NCI-H446 (cell line): ENCODE data around the gene SOS1.
"Not testable (repeated sequence)": the region's sequence is repeated elsewhere in the genome, so short reads cannot be mapped to it uniquely, and the experiment has no call there.

Source experiments
- DNase-seq, 2 experiments: peaks; one replicate each; lab custom pipeline; 2025; lab: John Stamatoyannopoulos, UW

Gene SOS1

GRCh38 chr2:39120771-39121522 lies at the start of gene SOS1:
Gene SOS1, minus strand, starts transcription at chr2:39121051. Its CDS starts 629 bp downstream, at chr2:39120422.
- peak; percentile 79 to 93 for DNase-seq

- no peak for DNase-seq
Observed at GRCh38 chr2:39164089-39164488, 43.2 kb upstream of the SOS1 start.

GRCh38 chr2:39160982-39161381 lies 40.1 kb upstream of the SOS1 start:
- no peak for DNase-seq

GRCh38 chr2:39159283-39159682 lies 38.4 kb upstream of the SOS1 start:
- no peak for DNase-seq

GRCh38 chr2:39158351-39158750 lies 37.5 kb upstream of the SOS1 start:
- no peak for DNase-seq

- no peak for DNase-seq
Observed at GRCh38 chr2:39156846-39157245, 36.0 kb upstream of the SOS1 start.

GRCh38 chr2:39156107-39156506 lies 35.3 kb upstream of the SOS1 start:
- no peak for DNase-seq

- DNase-seq, result not testable (repeated sequence)
Observed at GRCh38 chr2:39155573-39155972, 34.7 kb upstream of the SOS1 start.

GRCh38 chr2:39154944-39155343 lies 34.1 kb upstream of the SOS1 start:
- DNase-seq, result no peak

GRCh38 chr2:39153312-39153711 lies 32.5 kb upstream of the SOS1 start:
- no peak for DNase-seq

- no peak for DNase-seq
Observed at GRCh38 chr2:39152504-39152903, 31.7 kb upstream of the SOS1 start.

GRCh38 chr2:39150890-39151497 lies 30.1 kb upstream of the SOS1 start:
- no peak for DNase-seq

GRCh38 chr2:39150102-39150562 lies 29.3 kb upstream of the SOS1 start:
- no peak for DNase-seq

- no peak for DNase-seq
Observed at GRCh38 chr2:39146630-39147029, 25.8 kb upstream of the SOS1 start.

- no peak for DNase-seq
Observed at GRCh38 chr2:39145906-39146421, 25.1 kb upstream of the SOS1 start.

GRCh38 chr2:39144416-39144815 lies 23.6 kb upstream of the SOS1 start:
- DNase-seq, result no peak

GRCh38 chr2:39142904-39143605 lies 22.2 kb upstream of the SOS1 start:
- DNase-seq, result no peak

GRCh38 chr2:39141334-39142271 lies 20.8 kb upstream of the SOS1 start:
- peak in 1 of 2 experiments; percentile 51 for DNase-seq

GRCh38 chr2:39140948-39141333 lies 20.1 kb upstream of the SOS1 start:
- DNase-seq, result not testable (repeated sequence)

- DNase-seq, result no peak
Observed at GRCh38 chr2:39140322-39140847, 19.5 kb upstream of the SOS1 start.

GRCh38 chr2:39139511-39140237 lies 18.8 kb upstream of the SOS1 start:
- DNase-seq, result no peak
